ENCODE results near the gene TIAM1.

The TIAM1 gene

DNA sequence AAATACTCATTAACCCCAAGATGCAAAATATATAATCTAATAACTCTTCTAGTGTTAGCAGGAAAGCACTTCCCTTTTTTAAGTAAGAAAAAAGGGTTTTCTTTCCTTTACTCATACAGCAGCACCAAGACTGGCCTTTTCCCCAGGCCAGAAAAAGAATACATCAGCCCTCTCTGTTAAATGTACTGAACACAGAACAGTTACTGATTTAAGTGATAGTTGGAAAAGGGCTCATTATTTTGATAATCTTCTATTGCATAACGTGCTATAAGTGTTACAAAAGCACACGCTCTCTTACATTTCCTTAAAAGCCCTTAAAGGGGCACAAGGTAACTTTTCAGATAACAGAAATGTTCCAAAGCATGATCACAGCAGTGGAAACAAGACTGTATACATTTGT, 142.9 kb downstream of the TIAM1 start:
- no peak for DNase-seq (ENCODE audit: low read depth)

DNA sequence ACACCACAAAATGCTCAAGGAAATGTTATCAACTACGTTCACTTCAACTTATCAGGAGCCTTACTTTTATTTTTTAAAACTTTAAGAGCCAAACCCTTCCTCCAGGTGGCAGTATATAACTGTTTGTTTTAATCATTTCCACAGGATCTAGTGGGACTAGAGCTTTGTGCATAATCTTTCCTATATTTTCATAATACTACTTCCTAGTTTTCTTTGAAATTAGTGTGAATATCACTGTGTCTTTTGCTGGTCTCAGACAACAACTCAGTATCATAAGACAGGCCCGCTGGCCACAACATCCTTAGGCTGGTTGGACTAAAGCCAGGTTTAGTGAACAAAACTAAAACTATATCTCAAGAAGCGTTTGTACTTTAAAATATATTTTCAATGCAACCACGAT, 145.5 kb downstream of the TIAM1 start:
- DNase-seq (ENCODE audit: low read depth), result no peak

DNA sequence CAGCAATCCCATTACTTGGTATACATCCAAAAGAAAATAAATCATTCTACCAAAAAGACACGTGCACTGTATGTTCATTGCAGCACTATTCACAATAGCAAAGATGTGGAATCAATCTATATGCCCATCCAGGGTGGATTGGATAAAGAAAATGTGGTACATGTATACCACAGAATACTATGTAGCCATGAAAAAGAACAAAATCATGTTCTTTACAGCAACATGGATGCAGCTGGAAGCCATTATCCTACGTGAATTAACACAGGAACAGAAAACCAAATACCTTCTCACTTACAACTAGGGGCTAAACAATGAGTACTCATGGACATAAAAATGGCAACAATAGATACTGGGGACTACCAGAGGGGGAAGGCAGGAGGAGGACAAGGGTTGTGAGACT, 147.3 kb downstream of the TIAM1 start:
- DNase-seq (ENCODE audit: low read depth), result no peak

DNA sequence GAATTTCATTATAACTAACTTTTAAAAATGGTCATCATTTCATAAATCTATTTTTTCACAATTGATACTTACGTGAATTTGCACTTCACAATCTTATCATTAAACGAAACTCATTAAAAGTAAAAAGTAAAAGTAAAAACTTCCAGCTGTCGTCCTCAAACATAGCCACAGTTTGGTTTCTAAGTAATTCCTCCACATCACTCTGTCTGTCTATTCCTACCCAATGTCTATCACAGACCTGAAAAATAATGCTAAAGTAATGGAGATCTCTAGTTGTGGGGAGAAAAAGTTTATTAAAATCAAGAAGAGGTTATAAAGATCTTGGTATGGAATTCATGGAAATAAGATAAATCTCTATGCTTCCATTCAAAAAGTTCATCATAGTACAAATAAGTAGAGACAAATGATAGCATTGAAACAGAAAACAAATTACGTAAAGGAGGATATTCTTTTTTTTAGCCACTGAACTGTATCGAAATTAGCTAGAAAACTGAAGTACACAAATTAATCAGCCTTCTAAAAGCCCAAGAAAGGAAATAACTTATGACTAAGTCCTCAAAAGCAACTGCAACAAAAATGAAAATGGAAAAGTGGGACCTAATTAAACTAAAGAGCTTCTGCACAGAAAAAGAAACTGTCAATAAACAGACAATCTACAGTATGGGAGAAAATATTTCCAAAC, 148.6 kb downstream of the TIAM1 start:
- DNase-seq (ENCODE audit: low read depth), result no peak

DNA sequence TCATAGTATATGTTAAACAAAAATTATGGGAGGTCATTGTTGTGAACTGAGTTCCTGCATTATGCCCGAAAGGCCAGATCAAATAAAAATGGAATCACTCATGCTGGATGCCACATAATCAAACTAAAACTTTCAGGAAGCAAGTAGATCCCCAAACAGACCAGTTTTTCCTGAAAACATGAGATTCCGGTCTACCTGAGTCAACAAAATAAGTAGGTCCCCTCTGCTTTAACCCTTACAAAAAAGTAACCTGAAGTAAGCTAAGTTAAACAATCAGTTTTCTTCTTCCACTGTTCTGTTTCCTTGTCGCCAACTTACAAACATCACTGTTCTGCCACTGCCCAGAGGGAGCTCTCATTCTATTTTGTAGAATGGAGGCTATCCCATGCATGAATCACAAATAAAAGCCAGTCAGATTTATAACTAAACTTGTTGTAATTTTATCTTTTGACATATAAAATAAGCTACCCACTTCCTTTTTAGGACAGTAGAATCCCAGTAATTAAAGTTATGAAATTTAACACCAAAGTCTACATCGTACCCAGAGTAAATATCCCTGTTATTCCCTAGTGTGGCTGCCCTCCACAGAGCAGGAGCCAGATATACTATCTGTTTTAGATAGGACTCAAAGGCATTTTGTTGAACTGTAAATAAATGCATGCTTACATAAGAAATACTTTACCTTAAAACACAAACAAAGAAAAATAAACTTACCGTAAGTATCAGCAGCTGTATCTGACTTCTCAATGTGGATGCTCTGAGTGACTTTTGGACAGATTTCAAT, 149.4 kb downstream of the TIAM1 start:
- no peak for DNase-seq (ENCODE audit: low read depth)

DNA sequence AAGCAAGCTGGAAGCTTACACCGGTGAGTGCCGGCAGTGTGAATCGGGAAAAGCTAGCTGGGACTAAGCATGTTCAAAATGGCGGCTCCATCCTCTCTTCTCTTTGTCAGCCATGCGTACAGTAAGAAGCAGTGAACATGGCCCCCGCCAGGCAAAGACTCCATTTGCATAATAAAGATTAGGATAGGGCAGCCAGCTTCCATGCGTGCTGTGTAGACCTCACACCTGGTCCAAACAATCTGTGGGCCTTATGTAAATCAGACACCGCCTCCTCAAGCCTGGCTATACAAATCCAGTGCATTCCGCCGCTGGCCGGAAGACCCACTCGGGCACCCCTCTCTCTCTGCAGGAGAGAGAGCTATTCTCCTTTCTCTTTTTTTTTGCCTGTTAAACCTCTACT, 150.3 kb downstream of the TIAM1 start:
- no peak for DNase-seq (ENCODE audit: low read depth)

DNA sequence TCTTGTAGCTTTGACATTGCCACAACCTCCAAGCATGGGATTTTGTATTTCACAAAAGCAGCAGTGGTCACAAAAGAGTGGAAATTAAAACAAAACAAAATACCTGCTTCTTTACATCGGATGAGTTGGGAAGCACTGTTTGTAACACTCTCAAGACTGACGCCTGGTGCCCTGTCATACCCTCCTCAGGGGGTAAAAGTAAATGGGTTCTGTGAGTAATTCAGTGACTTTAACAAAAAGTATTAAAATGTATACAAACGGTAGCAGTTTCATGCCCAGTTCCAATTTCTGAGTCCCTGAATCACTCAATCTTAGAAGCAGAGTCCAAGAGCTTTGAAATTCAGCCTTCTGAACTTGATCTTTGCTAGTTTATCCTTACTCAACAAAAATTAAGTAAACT, 152.5 kb downstream of the TIAM1 start:
- DNase-seq (ENCODE audit: low read depth), result no peak

DNA sequence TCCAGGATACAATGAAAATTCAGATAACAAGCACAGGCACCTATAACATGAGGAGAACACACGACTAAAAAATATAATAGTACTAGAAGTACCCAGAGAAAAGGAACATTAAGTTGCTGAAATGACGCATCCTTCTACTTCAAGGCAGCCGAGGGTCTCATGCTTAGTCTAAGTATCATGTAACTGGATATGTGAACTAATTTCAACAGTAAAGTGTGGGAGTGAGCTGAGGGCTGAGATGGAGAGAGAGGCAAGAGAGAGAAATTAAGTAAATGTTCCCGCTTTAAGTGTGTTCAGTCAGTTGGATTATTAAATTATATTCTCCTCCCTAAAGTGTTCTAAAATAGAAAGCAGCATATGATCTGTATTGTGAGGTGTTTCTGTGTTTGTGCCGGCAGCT, 153.5 kb downstream of the TIAM1 start:
- no peak for DNase-seq (ENCODE audit: low read depth)

DNA sequence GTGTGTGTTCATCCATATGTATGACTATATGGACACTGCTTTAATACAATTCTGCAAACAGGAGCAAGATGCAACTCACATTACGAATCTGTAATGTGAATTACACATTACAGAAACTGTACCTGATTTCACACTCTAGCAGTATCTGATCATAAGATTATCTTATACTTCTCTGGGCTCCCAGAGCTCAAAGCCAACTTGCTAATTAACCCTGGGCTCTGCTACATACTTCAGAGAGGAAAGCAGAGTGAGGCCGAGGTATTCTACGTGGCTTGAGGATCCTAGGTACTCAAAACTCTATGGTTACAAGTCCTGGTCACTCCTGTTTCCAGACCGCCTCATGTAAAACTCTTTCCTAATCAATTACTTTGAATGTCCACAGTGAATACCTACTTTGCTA, 156.6 kb downstream of the TIAM1 start:
- no peak for DNase-seq (ENCODE audit: low read depth)

DNA sequence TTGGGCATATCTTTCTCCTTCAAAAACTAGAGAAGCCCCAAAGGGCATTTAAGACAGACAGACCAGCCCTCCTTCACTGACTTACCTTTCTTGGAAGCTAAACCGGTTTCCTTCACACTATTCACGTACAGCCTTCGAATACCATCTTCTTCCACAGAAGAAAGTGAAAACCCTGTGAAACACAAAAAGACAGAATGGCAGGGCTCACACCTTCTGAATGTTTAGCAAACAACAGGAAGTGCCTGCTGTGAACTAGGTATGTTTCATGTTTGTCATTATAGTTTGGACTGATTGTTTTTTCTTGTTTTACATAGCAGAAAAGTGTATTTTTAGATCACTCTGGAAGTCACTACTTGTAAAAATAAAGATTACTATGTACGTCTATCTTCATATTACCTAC, 157.1 kb downstream of the TIAM1 start:
- DNase-seq (ENCODE audit: low read depth), result no peak

DNA sequence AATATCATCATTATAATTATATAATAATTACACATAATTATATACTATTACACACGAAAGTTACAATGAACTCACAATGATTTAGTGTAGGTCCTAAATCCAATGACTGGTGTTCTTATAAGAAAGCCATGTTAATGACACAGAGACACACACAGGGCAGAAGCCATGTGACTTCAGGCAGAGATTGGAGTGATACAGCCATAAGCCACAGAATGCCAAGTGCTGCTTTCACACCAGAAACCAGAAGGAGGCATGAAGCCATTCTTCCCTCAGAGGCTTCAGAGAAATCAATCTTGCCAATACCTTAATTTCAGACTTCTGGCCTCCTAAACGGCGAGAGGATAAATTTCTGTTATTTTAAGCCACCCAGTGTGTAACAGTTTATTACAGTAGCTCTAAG, 158.4 kb downstream of the TIAM1 start:
- no peak for DNase-seq (ENCODE audit: low read depth)

DNA sequence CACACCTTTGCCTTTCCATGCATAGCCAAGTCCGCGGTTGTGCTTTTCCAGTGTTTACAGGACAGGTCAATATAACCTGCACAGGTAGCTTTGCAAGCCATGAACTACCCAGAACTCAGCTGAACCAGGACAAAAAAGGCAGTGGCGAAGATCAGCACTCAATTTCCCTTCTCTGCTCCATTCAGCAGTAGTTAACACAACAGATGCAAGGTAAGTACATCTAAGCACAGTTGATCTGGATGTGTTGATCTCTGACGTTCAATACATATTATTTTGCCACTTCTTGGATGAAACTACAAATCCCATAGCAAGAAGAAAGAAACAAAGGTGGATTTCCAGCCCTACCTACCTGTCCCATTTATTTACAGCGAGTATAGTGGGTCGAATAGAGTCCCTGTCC, 159.2 kb downstream of the TIAM1 start:
- DNase-seq (ENCODE audit: low read depth), result no peak

DNA sequence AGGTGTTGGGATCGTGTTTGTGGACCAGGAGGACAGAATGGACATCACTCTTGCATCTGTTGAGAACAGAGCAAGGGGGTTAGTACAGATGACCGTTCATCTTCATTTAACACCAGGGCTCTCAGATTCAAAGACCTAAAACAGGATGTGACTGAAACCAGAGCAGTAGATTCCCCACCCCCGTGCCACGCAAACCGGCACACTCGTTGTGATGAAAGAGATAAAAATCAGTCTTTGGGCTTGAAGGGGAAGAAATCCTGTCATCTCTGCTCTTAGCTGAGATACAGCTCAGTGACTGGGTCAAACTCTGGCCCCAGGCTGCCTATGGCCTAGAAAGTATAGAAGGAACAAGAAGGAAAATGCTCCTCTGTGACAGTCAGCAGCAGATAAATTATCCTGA, 159.6 kb downstream of the TIAM1 start:
- DNase-seq (ENCODE audit: low read depth), result peak; percentile 52

DNA sequence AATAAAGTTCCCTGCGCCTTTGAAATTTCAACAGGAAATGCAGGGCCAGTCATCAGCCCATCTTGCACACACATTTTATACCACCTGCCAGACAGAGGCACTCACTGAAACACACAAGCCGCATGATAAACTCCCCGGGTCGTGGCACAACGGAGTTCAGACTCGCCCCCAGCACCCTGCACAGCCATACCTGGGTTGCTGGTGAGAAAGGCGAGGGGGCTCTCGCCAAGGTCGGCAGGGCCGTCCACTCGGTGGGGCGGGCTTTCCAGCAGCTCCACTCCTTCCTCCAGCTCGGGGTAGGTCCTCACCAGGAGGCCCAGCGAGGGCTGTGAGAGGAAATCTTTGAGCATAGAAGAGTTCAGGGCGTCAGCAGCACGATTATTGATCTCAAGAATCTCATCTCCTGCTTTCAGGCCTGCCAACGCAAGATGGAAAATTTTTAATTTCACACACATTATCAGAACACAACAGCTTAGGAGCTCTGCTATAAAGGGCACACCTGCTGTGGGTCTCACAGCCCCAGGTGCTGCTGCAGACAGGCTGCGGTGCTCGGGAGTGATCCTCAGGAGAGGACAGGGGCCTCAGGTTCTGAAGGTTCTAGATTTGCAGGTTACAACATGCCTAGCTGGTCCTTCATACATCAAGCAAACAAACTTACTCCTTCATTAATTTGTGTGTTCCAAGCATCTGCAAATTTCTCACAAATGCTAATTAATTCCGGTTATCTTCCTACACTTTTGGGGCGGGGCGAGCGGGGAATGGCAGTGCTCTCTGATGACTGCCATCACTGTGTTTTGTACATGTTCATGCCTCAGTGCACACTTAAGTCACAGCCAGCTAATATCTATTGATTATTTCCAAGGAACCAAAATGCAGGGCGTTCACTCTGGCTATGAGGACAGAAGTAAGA, 161.6 kb downstream of the TIAM1 start:
- DNase-seq (ENCODE audit: low read depth), result peak; percentile 19

DNA sequence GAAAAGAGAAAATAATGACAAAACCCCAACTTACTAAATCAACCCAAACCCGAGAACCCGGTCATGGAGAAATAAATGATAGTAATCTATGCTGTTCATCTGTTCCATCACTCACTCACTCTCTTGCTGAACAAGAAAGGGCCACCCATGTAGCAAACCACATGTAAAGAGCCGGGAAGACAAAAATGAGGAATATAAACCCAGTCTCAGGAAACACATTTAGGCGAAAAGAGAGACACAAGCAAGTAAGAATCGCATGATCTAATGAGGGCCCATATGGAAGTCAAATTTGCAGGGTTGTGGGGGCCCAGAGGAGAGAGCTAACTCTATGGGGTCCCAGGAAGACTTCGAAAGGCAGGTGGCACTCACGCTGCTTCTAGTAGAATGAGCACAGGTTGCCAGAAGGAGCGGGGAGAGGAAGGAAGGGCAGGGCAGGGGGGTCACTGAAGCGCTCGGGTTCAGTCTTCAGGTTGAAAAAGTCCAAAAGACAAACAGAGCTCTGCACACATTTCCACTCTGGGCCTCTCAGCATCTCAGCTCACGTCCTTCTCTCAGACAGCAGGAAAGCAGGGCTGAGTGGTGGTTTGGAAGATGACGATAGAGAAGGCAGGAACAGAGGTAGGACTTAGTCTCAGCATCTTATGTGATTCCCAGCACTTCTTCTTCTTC, 162.8 kb downstream of the TIAM1 start:
- no peak for DNase-seq (ENCODE audit: low read depth)

DNA sequence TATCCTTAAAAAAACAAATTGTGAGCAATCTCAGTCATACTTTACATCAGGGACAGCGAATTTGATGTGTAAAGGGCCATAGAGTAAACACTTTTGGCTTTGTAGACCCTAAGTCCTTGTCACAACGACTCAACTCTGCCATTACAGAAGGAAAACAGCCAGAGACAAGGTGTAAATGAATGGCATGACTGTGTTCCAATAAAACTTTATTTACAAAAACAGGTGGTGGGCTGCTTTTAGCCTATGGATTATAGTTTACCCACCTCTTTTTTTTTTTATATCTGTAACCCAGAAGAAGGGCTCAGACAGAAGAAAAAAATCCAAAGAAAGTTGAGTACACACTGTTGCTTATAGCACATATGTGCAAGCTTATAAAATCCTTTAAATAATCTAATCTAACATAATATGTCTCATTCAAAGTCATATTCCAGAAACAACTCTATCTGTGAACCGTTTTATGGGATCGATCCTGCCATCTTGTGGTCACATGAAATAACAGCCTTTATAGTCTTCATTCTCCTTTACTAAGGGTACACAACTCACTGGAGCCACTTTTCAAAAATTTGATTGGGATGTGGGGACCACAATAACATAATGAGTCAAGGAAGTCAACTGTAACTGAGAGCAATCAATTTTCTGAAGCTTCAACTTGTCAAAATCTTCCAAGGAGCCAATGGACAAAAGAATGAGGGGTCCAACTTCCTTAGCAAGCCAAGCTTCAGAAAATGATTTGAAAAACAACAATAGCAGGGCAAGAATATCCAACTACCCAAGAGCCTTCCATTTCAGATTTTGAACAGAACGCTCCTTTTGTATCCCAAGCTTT, 163.6 kb downstream of the TIAM1 start:
- DNase-seq (ENCODE audit: low read depth), result no peak

DNA sequence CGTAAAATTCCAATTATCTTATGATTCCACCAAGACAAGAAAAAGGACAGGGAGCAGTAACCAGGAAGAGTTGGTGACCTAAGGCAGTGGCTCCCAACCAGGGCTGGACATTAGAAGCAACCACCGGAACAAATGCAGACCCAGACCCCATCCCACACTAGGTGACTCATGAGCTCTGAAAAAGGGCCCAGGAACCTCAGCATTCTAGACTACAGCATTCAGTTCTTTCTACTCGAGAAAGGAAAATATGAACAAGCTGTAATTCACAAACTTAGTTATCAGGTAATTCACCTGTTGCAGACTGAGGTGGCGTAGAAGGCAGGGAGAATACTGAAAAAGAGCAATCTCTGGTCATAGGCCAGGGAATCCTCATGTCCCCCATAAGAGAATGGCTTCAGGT, 167.3 kb downstream of the TIAM1 start:
- DNase-seq (ENCODE audit: low read depth), result no peak

DNA sequence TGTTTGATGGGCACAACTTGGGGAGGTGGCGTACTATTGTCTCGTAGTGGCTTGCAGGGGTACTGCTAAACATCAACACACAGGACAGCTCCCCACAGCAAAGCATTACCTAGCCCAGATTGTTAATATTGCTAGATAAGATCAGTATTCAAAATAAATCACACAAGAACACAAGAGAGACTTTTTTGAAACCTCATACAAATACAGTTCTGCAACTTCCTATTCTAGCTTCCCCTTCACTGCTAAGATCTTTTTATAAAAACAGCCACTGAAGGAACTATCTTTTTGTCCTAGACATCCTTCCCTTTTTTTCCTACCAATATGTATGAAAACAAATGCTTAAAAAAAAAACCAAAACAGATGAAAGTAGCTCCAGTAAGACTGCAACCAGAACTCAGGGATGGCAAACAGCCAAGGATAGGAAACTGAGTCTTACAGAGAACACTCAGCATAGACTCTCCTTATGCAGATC, 167.9 kb downstream of the TIAM1 start:
- no peak for DNase-seq (ENCODE audit: low read depth)

DNA sequence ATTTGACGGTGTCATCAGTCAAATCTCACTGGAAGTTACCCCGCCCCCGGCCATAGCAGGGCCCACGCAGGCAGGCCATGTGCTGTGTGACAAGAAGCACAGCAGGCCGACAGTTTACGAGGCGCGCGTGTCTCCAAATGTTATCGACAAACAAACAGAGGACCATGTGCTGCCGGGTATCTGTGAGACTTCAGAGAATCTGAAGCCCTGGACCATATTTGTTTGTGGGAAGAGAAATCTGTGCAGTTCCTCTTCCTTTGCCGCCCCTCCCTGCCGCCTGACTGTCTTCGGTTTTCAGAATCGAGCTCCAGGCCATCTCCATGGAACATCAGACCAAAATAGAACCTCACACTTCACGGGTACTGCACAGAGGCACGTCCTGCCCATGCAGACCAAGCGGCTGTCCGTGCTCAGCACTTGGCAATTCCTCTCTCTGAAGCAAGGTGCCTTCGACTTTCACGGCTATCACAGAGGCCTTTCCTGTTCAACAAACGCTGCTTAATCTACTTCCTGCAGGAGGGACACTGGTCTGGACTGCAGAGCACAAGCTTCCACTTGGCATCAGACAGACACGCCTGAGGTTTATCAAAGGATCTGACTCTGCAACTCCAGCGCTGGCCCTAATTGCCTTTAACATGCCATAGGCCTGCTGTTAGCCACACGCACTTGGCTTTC, 170.0 kb downstream of the TIAM1 start:
- DNase-seq (ENCODE audit: low read depth), result no peak

DNA sequence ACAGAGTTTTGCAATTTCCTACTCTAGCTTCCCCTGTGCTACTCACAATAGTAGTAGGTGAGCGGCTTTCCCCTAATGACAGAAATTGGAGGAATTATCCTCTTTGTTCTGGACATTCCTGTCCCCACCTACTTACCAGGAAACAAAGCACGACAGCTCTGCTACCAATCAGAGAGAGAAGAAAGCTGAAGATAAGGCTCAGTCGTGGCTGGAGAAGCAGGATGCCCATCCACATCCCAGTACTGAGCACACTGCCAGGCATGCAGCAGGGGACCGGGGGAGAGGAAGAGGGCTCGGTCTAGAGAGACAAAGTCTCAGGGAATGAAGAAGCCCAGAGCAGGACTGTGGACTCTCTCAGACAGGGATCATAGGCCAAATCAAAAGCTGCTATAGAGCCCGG, 171.7 kb downstream of the TIAM1 start:
- no peak for DNase-seq (ENCODE audit: low read depth)
